Aorta (tissue), 5 donors: ENCODE results near the gene CDIP1. TPM values are rescaled to one million over a fixed set of nuclear protein-coding genes. Genes with fewer than 3 reads are reported as not detected.

ENCODE experiments used
- ATAC-seq: fragments of 200-7000 bp; cut with Tn5 transposase; one replicate; pipeline ENCODE4 v1.9.1; 2022; ENCODE audit warnings: moderate library complexity; ENCODE audit not compliant: low FRiP score
- DNase-seq, 2 donors: peaks; one replicate each; pipeline ENCODE4 v3.0.0-alpha.2; 2020
- H3K27ac ChIP-seq, 2 donors: one replicate each; pipeline ENCODE4 v1.5.1; 2013; ENCODE audit warnings: low read length in 2 of 2, mild to moderate bottlenecking in 2 of 2, moderate library complexity in 2 of 2, control low read depth in 1 of 2, inconsistent platforms in 1 of 2, low read depth in 1 of 2
- H3K27me3 ChIP-seq, 2 donors: one replicate each; pipeline ENCODE4 v1.6.1; 2013; ENCODE audit warnings: control low read depth in 1 of 2, low read length in 1 of 2, mild to moderate bottlenecking in 1 of 2, moderate library complexity in 1 of 2; ENCODE audit not compliant: insufficient read depth in 2 of 2, control insufficient read depth in 1 of 2
- H3K36me3 ChIP-seq, 2 donors: one replicate each; pipeline ENCODE4 v1.6.1; 2013; ENCODE audit warnings: control low read depth in 1 of 2, low read length in 1 of 2, mild to moderate bottlenecking in 1 of 2; ENCODE audit not compliant: insufficient read depth in 2 of 2, control insufficient read depth in 1 of 2
- H3K4me1 ChIP-seq, 2 donors: one replicate each; pipeline ENCODE4 v1.6.1; 2013; ENCODE audit warnings: low read length in 2 of 2, control low read depth in 1 of 2, mild to moderate bottlenecking in 1 of 2, moderate library complexity in 1 of 2; ENCODE audit not compliant: insufficient read depth in 2 of 2, control insufficient read depth in 1 of 2
- H3K4me3 ChIP-seq, 2 donors: one replicate each; pipeline ENCODE4 v1.5.1; 2013; ENCODE audit warnings: low read length in 2 of 2, control low read depth in 1 of 2, mild to moderate bottlenecking in 1 of 2
- H3K9me3 ChIP-seq: one replicate; pipeline ENCODE4 v1.6.1; 2013; ENCODE audit warnings: mild to moderate bottlenecking, low read length; ENCODE audit not compliant: control insufficient read depth
- WGBS, 2 donors: extraction: QIAGEN DNeasy Blood & Tissue Kit; methylation state at CpG; one replicate each; pipeline ENCODE4 v1.1.7; 2013; 5-methylcytosine and 5-hydroxymethylcytosine counted together
- intact Hi-C, 2 donors: fragments of 100-400 bp; cut with DNase I; formaldehyde crosslinking; loops; one replicate each; pipeline versions ENCODE4 v1.14.2 to v1.15.0; 2022
- polyA plus RNA-seq, 2 donors: library from polyadenylated mRNA; stranded (reverse); fragments of 200-250 nt; gene quantifications; one replicate each; pipeline ENCODE4 v1.2.3, GENCODE V29; 2013
- total RNA-seq, 2 donors: library from RNA; stranded (reverse); fragmentation: NEBNext Ultra II Directional; extraction: Animal tissue kit (Norgen Biotek cat#: 25700); gene quantifications; one replicate each; pipeline ENCODE4 v1.2.1, GENCODE V29; 2021
- donor health status: healthy with polysubstance abuse.
- donor health status: Bipolar disorder and iron deficiency.
- donor health status: DM: no; HTN: no; CAD: no.
- donor health status: DM: no; HTN: no; CAD: no.
- donor health status: DM: yes; HTN: yes; CAD: no.

CDIP1 gene
- total and polyA plus RNA-seq, 4 donors, result 12.5 to 34.7 (median 21.0) TPM

GRCh38 chr16:4534151-4534790 lies 4.3 kb downstream of the CDIP1 start:
- no peak overlapping the region for H3K4me3 ChIP-seq
- H3K27me3 ChIP-seq, result no peaks in the 10 kb centered on the region
- peak overlapping the region in 1 of 2 donors; percentile 13 for H3K27ac ChIP-seq
- DNase-seq, result no peak
- no peaks in the 10 kb centered on the region for H3K4me1 ChIP-seq
- intact Hi-C loops, result no loop called here
- no peak for ATAC-seq
- H3K36me3 ChIP-seq, result no peaks in the 10 kb centered on the region
- no peaks in the 10 kb centered on the region for H3K9me3 ChIP-seq
- WGBS, 2 donors, result 55 to 63% methylated on average over 13 of the region's 13 CpGs

DNA sequence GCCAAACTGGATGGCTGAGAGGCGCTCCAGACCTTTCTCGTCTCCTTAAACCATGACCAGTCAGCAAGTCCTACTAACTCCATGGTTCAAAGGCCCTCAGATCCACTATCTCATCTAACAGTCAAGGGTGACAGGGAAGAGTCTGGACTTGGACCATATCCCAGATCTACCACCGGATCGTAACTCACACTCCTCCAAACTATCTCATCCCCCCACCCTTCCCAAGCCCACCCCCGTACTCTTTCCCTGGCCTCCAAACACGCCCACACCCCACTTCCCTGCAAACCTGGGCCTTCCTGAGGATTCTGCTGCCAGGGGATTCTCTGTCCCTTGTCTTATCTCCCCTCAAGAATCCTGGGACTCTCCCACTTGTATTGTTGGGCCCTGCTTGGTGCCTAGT lies 5.1 kb downstream of the CDIP1 start:
- H3K36me3 ChIP-seq, result no peaks in the 10 kb centered on the region
- 90 to 94% methylated on average over 6 of the region's 6 CpGs for WGBS, 2 donors
- no peaks in the 10 kb centered on the region for H3K9me3 ChIP-seq
- H3K4me3 ChIP-seq, result no peak overlapping the region
- intact Hi-C loops, result no loop called here
- no peaks in the 10 kb centered on the region for H3K4me1 ChIP-seq
- no peak overlapping the region for H3K27ac ChIP-seq
- ATAC-seq (no peak), DNase-seq (no peak)
- no peaks in the 10 kb centered on the region for H3K27me3 ChIP-seq

DNA sequence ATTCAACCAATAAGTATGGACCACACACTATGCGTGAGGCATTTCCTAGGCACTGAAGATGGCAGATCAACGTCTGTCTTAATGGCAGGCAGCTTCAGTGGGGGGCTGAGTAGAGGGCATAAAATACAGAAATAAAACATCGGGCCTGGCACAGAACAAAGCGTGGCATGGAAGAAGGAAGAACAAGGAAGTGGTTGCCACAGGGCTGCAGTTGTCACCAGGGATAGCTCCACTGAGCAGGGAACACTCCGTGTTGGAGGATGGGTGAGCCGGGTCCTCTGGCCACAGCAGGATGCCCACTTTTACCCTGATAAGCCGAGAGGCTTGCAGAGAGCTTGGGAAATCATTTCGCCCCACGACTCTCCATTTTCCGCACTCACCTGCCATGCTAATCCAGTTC lies 6.3 kb downstream of the CDIP1 start:
- Histone ChIP-seq H3K4me3 (no peak overlapping the region), H3K36me3 (no peaks in the 10 kb centered on the region), H3K4me1 (no peaks in the 10 kb centered on the region), H3K27me3 (no peaks in the 10 kb centered on the region), H3K9me3 (no peaks in the 10 kb centered on the region), H3K27ac (no peak overlapping the region)
- DNase-seq (no peak), ATAC-seq (no peak)
- intact Hi-C loops, result no loop called here
- WGBS, 2 donors, result 91 to 97% methylated on average over 10 of the region's 10 CpGs

DNA sequence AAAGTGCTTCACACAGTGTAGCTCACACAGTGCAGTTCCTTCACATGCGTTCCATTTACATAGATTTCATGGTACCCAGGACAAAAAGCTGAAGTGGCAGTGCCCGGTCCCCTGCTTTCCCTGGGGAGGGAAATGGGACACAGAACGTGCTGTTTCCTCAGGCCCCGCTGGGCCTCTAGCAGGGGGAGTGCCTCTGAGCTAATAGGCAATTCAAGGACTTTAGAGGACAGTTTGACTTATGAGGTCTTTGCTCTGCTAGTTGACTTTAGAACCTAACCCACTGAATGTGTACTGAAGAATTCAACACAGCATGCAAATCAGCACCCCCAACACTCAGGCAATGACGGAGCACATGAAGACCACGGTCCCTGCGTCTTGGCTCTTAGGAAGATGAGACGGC lies 6.8 kb downstream of the CDIP1 start:
- Histone ChIP-seq H3K36me3 (no peaks in the 10 kb centered on the region), H3K27me3 (no peaks in the 10 kb centered on the region), H3K9me3 (no peaks in the 10 kb centered on the region), H3K4me1 (no peaks in the 10 kb centered on the region), H3K4me3 (no peak overlapping the region), H3K27ac (no peak overlapping the region)
- ATAC-seq (no peak), DNase-seq (no peak)
- 85 to 90% methylated on average over 8 of the region's 8 CpGs for WGBS, 2 donors
- intact Hi-C loops, result no loop called here

GRCh38 chr16:4529085-4530060 lies 9.2 kb downstream of the CDIP1 start:
- intact Hi-C loops, result no loop called here
- Histone ChIP-seq H3K9me3 (no peaks in the 10 kb centered on the region), H3K4me1 (no peaks in the 10 kb centered on the region), H3K27me3 (no peaks in the 10 kb centered on the region), H3K27ac (peak overlapping the region; percentile 6 to 37), H3K36me3 (no peaks in the 10 kb centered on the region), H3K4me3 (no peak overlapping the region)
- DNase-seq (no peak), ATAC-seq (no peak)
- WGBS, 2 donors, result 41 to 46% methylated on average over 16 of the region's 16 CpGs

- DNase-seq (no peak), ATAC-seq (no peak)
- no peaks in the 10 kb centered on the region for H3K27me3 ChIP-seq
- H3K4me3 ChIP-seq, result no peak overlapping the region
- no peaks in the 10 kb centered on the region for H3K36me3 ChIP-seq
- H3K4me1 ChIP-seq, result no peaks in the 10 kb centered on the region
- H3K27ac ChIP-seq, result no peak overlapping the region
- intact Hi-C loops, result no loop called here
- 77 to 80% methylated on average over 13 of the region's 13 CpGs for WGBS, 2 donors
- H3K9me3 ChIP-seq, result no peaks in the 10 kb centered on the region
Measured at GRCh38 chr16:4525634-4526277, 12.8 kb downstream of the CDIP1 start.

GRCh38 chr16:4525069-4525468 lies 13.5 kb downstream of the CDIP1 start:
- no peaks in the 10 kb centered on the region for H3K27me3 ChIP-seq
- DNase-seq (peak in 1 of 2 donors; percentile 11), ATAC-seq (no peak)
- H3K9me3 ChIP-seq, result no peaks in the 10 kb centered on the region
- no peak overlapping the region for H3K4me3 ChIP-seq
- H3K27ac ChIP-seq, result no peak overlapping the region
- intact Hi-C loops, result no loop called here
- 78 to 81% methylated on average over 7 of the region's 7 CpGs for WGBS, 2 donors
- no peaks in the 10 kb centered on the region for H3K4me1 ChIP-seq
- H3K36me3 ChIP-seq, result no peaks in the 10 kb centered on the region

DNA sequence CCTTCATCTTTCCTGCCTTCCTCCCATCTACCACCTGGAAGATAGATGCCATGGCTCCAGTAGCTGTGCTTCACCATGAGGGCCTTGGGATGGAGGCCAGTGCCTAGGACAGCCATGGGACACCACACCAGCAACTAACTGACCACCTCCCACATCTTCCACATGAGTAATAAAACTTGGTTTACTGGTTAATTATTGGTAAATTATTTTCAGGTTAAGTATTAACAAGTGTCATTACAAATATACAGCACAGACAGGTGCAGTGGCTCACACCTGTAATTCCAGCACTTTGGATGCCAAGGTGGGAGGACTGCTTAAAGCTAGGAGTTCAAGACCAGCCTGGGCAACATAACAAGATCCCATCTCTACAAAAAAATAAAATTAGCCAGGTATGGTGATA lies 14.0 kb downstream of the CDIP1 start:
- Histone ChIP-seq H3K27ac (no peak overlapping the region), H3K4me1 (no peaks in the 10 kb centered on the region), H3K27me3 (no peaks in the 10 kb centered on the region), H3K4me3 (no peak overlapping the region), H3K9me3 (no peaks in the 10 kb centered on the region), H3K36me3 (no peaks in the 10 kb centered on the region)
- DNase-seq (peak in 1 of 2 donors; percentile 9), ATAC-seq (no peak)
- intact Hi-C loops, result no loop called here
